HCT116 (cell line): ENCODE measurements around the gene AIMP1. TPM values are rescaled to one million over a fixed set of nuclear protein-coding genes. Genes with fewer than 3 reads are reported as not detected.

ENCODE experiments used
- ATAC-seq: fragments of 200-7000 bp; cut with Tn5 transposase; 2 replicates; pipeline ENCODE4 v1.9.1; 2020; ENCODE audit warnings: mild to moderate bottlenecking, moderate library complexity
- BruUV-seq: library from RNA; stranded (reverse); fragments of 400-500 nt; replicated peaks from 2 replicates; lab custom pipeline; 2021; lab: Mats Ljungman, UMichigan
- CTCF ChIA-PET: fragments of 300-600 bp; sonication (Branson Sonifier 250); formaldehyde crosslinking; loops from one replicate; lab custom pipeline; 2021; ENCODE audit warnings: antibody characterized with exemption; lab: Charles Lee
- POLR2A ChIA-PET: fragments of 300-600, 350-600 bp; sonication (Branson Sonifier 250); formaldehyde crosslinking; loops from one replicate; lab custom pipeline; 2021; ENCODE audit warnings: antibody characterized with exemption; lab: Charles Lee
- RAD21 ChIA-PET, 2 experiments: fragments of 300-600 bp; sonication (Branson Sonifier 250); formaldehyde crosslinking; loops; one replicate each; lab custom pipeline; 2023; ENCODE audit warnings: low total read pairs in 2 of 2; ENCODE audit not compliant: uncharacterized antibody in 2 of 2, unreplicated experiment in 2 of 2, low non-redundant PET in 1 of 2; lab: Charles Lee
- DNase-seq: peaks from one replicate; pipeline ENCODE4 v3.0.0-alpha.2; 2010; ENCODE audit warnings: low read depth, low spot score
- H2AFZ ChIP-seq: fragments of 200-600 bp; shearing (Covaris generic), sonication (generic); 2 replicates; pipeline ENCODE4 v1.6.1; 2017; ENCODE audit warnings: low read depth, mixed run types, mixed read lengths, antibody characterized with exemption, low read length; ENCODE audit not compliant: poor library complexity, severe bottlenecking
- H3K27ac ChIP-seq: 2 replicates; pipeline ENCODE4 v1.5.1; 2012; ENCODE audit warnings: low read depth, low read length
- H3K27me3 ChIP-seq: fragments of 200-600 bp; sonication (generic); 2 replicates; pipeline ENCODE4 v1.6.1; 2016; ENCODE audit warnings: mixed run types, low read length, mixed read lengths; ENCODE audit not compliant: insufficient read depth
- H3K36me3 ChIP-seq, 2 experiments: fragments of 200-500 bp in 1 of 2; fragments of 200-600 bp in 1 of 2; sonication (Bioruptor generic) in 1 of 2; sonication (generic) in 1 of 2; 2 replicates each; pipeline versions ENCODE4 v1.5.1 to v1.6.1; 2014 to 2016; ENCODE audit warnings: low read length in 2 of 2, inconsistent platforms in 1 of 2, mixed read lengths in 1 of 2, mixed run types in 1 of 2; ENCODE audit not compliant: insufficient read depth in 2 of 2, control insufficient read depth in 1 of 2
- H3K4me1 ChIP-seq, 2 experiments: fragments of 200-600 bp in 1 of 2; sonication (generic) in 1 of 2; 2 replicates each; pipeline versions ENCODE4 v1.5.1 to v1.6.1; 2012 to 2017; ENCODE audit warnings: low read length in 2 of 2, inconsistent platforms in 1 of 2, mild to moderate bottlenecking in 1 of 2, mixed read lengths in 1 of 2, mixed run types in 1 of 2, moderate library complexity in 1 of 2; ENCODE audit not compliant: insufficient read depth in 2 of 2, control insufficient read depth in 1 of 2
- H3K4me2 ChIP-seq: fragments of 200-600 bp; sonication (generic); 2 replicates; pipeline ENCODE4 v1.6.1; 2017; ENCODE audit warnings: mixed run types, low read length, mixed read lengths
- H3K4me3 ChIP-seq, 2 experiments: fragments of 200-600 bp in 1 of 2; sonication (generic) in 1 of 2; replicated peaks in 1 of 2; 2 replicates each; pipeline ENCODE4 v1.5.1; 2011 to 2016; ENCODE audit warnings: low read length in 2 of 2, control low read depth in 1 of 2, low read depth in 1 of 2, mild to moderate bottlenecking in 1 of 2, mixed read lengths in 1 of 2, mixed run types in 1 of 2
- H3K79me2 ChIP-seq: fragments of 200-600 bp; sonication (generic); 2 replicates; pipeline ENCODE4 v1.6.1; 2017; ENCODE audit warnings: mild to moderate bottlenecking, mixed run types, low read length, moderate library complexity, mixed read lengths; ENCODE audit not compliant: insufficient read depth
- H3K9ac ChIP-seq: fragments of 200-600 bp; sonication (generic); 2 replicates; pipeline ENCODE4 v1.6.1; 2016; ENCODE audit warnings: low read length, mixed read lengths
- H3K9me2 ChIP-seq: fragments of 200-600 bp; sonication (generic), shearing (Covaris generic); 2 replicates; pipeline ENCODE4 v1.6.1; 2017; ENCODE audit warnings: mixed run types, mild to moderate bottlenecking, moderate library complexity; ENCODE audit not compliant: insufficient read depth
- H3K9me3 ChIP-seq, 2 experiments: fragments of 200-500 bp in 1 of 2; fragments of 200-600 bp in 1 of 2; sonication (Bioruptor generic) in 1 of 2; sonication (generic) in 1 of 2; 2 replicates each; pipeline ENCODE4 v1.6.1; 2014 to 2017; ENCODE audit warnings: low read length in 2 of 2, mixed read lengths in 2 of 2, inconsistent platforms in 1 of 2, low read depth in 1 of 2, mild to moderate bottlenecking in 1 of 2, mixed run types in 1 of 2, moderate library complexity in 1 of 2; ENCODE audit not compliant: control insufficient read depth in 1 of 2, insufficient read depth in 1 of 2
- H4K20me1 ChIP-seq: fragments of 200-600 bp; sonication (generic), shearing (Covaris generic); 2 replicates; pipeline ENCODE4 v1.6.1; 2017; ENCODE audit warnings: mixed run types, mild to moderate bottlenecking, moderate library complexity; ENCODE audit not compliant: insufficient read depth
- CBX3 ChIP-seq: IDR thresholded peaks from 2 replicates; pipeline ENCODE4 v1.6.1; 2012; ENCODE audit warnings: low read depth
- CTCF ChIP-seq, 3 experiments: fragments of 200-600 bp in 1 of 3; sonication (generic) in 1 of 3; IDR thresholded peaks in 2 of 3; conservative IDR thresholded peaks in 1 of 3; 2 replicates each; pipeline ENCODE4 v1.5.1; 2012 to 2017; ENCODE audit warnings: low read depth in 2 of 3, low read length in 2 of 3, antibody characterized with exemption in 1 of 3, borderline replicate concordance in 1 of 3, control low read depth in 1 of 3, mild to moderate bottlenecking in 1 of 3, mixed read lengths in 1 of 3, mixed run types in 1 of 3, moderate library complexity in 1 of 3; ENCODE audit not compliant: insufficient read depth in 1 of 3
- ELF1 ChIP-seq: IDR thresholded peaks from 2 replicates; pipeline ENCODE4 v1.6.1; 2012; ENCODE audit warnings: low read depth, borderline replicate concordance
- EZH2 ChIP-seq: fragments of 200-600 bp; sonication (generic); IDR thresholded peaks from 2 replicates; pipeline ENCODE4 v1.6.1; 2017; ENCODE audit warnings: antibody characterized with exemption, mixed run types
- EZH2phosphoT487 ChIP-seq: fragments of 200-600 bp; IDR thresholded peaks from 2 replicates; pipeline ENCODE4 v1.6.1; 2018; ENCODE audit warnings: antibody characterized with exemption, borderline replicate concordance
- FOSL1 ChIP-seq: IDR thresholded peaks from 2 replicates; pipeline ENCODE4 v1.6.1; 2012; ENCODE audit warnings: low read depth
- JUND ChIP-seq: IDR thresholded peaks from 2 replicates; pipeline ENCODE4 v1.6.1; 2012
- MAX ChIP-seq: IDR thresholded peaks from 2 replicates; pipeline ENCODE4 v1.6.1; 2012
- POLR2A ChIP-seq: IDR thresholded peaks from 2 replicates; pipeline ENCODE4 v1.7.0; 2011; ENCODE audit warnings: borderline replicate concordance; ENCODE audit not compliant: insufficient read depth, insufficient read length; ENCODE audit errors: extremely low read depth
- POLR2AphosphoS5 ChIP-seq: IDR thresholded peaks from 2 replicates; pipeline ENCODE4 v1.6.1; 2011; ENCODE audit warnings: mild to moderate bottlenecking, low read depth, low read length, moderate library complexity
- RAD21 ChIP-seq: IDR thresholded peaks from 2 replicates; pipeline ENCODE4 v1.6.1; 2012; ENCODE audit warnings: low read depth, mild to moderate bottlenecking
- REST ChIP-seq: IDR thresholded peaks from 2 replicates; pipeline ENCODE4 v1.6.1; 2012; ENCODE audit warnings: low read depth
- SIN3A ChIP-seq: IDR thresholded peaks from 2 replicates; pipeline ENCODE4 v1.6.1; 2012; ENCODE audit warnings: low read depth
- SRF ChIP-seq: IDR thresholded peaks from 2 replicates; pipeline ENCODE4 v1.6.1; 2012; ENCODE audit warnings: low read depth
- YY1 ChIP-seq: IDR thresholded peaks from 2 replicates; pipeline ENCODE4 v1.6.1; 2011; ENCODE audit warnings: low read length, low read depth, moderate library complexity, mild to moderate bottlenecking; ENCODE audit not compliant: insufficient replicate concordance; ENCODE audit errors: extremely low read depth
- ZBTB33 ChIP-seq: IDR thresholded peaks from 2 replicates; pipeline ENCODE4 v1.6.1; 2011; ENCODE audit warnings: mild to moderate bottlenecking, low read length, moderate library complexity; ENCODE audit not compliant: insufficient replicate concordance; ENCODE audit errors: extremely low read depth
- ZNF274 ChIP-seq: fragments of 200-500 bp; sonication (Bioruptor generic); IDR thresholded peaks from 2 replicates; pipeline ENCODE4 v1.6.1; 2014; ENCODE audit warnings: mild to moderate bottlenecking, low read depth, low read length, inconsistent platforms
- intact Hi-C: fragments of 100-400 bp; cut with micrococcal nuclease; formaldehyde crosslinking; loops from 2 replicates; pipeline ENCODE4 v1.10.0; 2022
- total RNA-seq: library from RNA; stranded (reverse); gene quantifications from one replicate; pipeline ENCODE4 v1.2.1, GENCODE V29; 2021; ENCODE audit not compliant: unreplicated experiment

AIMP1 gene
- total RNA-seq, 1 experiment from 2014 or later = 67.4 TPM

- H3K9me2 ChIP-seq = no peaks in the 10 kb centered on the region
- H3K27me3 ChIP-seq = no peaks in the 10 kb centered on the region
- ChIA-PET CTCF (interaction anchor here (1.1 kb wide), 1 partner anchor 92 kb away, joined by 4 read pairs; no protein-coding TSS in a partner anchor), POLR2A (no interaction called here), RAD21 (no interaction called here)
- no peak overlapping the region for H3K9ac ChIP-seq
- no peak overlapping the region for H3K4me2 ChIP-seq
- no peak for TF ChIP-seq ZNF274
- no peak for TF ChIP-seq CTCF (IDR thresholded peaks at IDR 0.05 in 2 of 3, conservative IDR thresholded peaks at IDR 0.05 in 1 of 3; ENCODE audit: borderline replicate concordance in 1 of 3, insufficient read depth in 1 of 3, low read depth in 2 of 3, low read length in 2 of 3)
- TF ChIP-seq POLR2AphosphoS5 = no peak
- TF ChIP-seq CBX3 = no peak
- TF ChIP-seq MAX = no peak
- no peak for TF ChIP-seq REST
- TF ChIP-seq EZH2 = no peak
- TF ChIP-seq POLR2A = no peak
- TF ChIP-seq FOSL1 = no peak
- no peak for TF ChIP-seq JUND
- TF ChIP-seq ELF1 = no peak
- no peak for TF ChIP-seq SRF
- TF ChIP-seq EZH2phosphoT487 = no peak
- no peak for TF ChIP-seq SIN3A
- TF ChIP-seq RAD21 = no peak
- no peak for TF ChIP-seq ZBTB33
- no peak for TF ChIP-seq YY1
- ATAC-seq (no peak), DNase-seq (no peak)
- intact Hi-C loops = no loop called here
- no peaks in the 10 kb centered on the region for H4K20me1 ChIP-seq
- H2AFZ ChIP-seq = no peak overlapping the region
- no peak overlapping the region for H3K4me3 ChIP-seq
- no peaks in the 10 kb centered on the region for H3K9me3 ChIP-seq
- no peaks in the 10 kb centered on the region for H3K79me2 ChIP-seq
- BruUV-seq = no TSS peak
- no peaks in the 10 kb centered on the region for H3K4me1 ChIP-seq
- no peaks in the 10 kb centered on the region for H3K36me3 ChIP-seq
- no peak overlapping the region for H3K27ac ChIP-seq
These were observed 42.5 kb downstream of the AIMP1 start for GRCh38 chr4:106358899-106359298.
